Activated CD4-positive, alpha-beta memory T cell treated with anti-CD3 and anti-CD28 coated beads for 36 hours (primary cell): ENCODE results near the gene CACNA1C. TPM values are rescaled to one million over a fixed set of nuclear protein-coding genes. Genes with fewer than 3 reads are reported as not detected.

Experiments used
- CTCF ChIA-PET: fragments of 350-600 bp; sonication (Branson Sonifier 250); formaldehyde crosslinking; loops from one replicate; lab custom pipeline; 2021; ENCODE audit warnings: antibody characterized with exemption, inconsistent platforms; lab: Charles Lee
- POLR2A ChIA-PET: fragments of 350-600 bp; sonication (Branson Sonifier 250); formaldehyde crosslinking; loops from one replicate; lab custom pipeline; 2021; ENCODE audit warnings: antibody characterized with exemption; lab: Charles Lee
- DNase-seq: peaks from one replicate; pipeline ENCODE4 v3.0.0-alpha.2; 2020
- H3K27ac Mint-ChIP-seq: one replicate; pipeline ENCODE4 v1.8.0; 2021; ENCODE audit warnings: mixed read lengths
- H3K27me3 Mint-ChIP-seq: one replicate; pipeline ENCODE4 v1.8.0; 2021; ENCODE audit warnings: mixed read lengths
- H3K36me3 Mint-ChIP-seq: one replicate; pipeline ENCODE4 v1.8.0; 2021; ENCODE audit warnings: mixed read lengths
- H3K4me1 Mint-ChIP-seq: one replicate; pipeline ENCODE4 v1.8.0; 2021; ENCODE audit warnings: low read depth, mixed read lengths
- H3K4me3 Mint-ChIP-seq: one replicate; pipeline ENCODE4 v1.8.0; 2021; ENCODE audit warnings: mild to moderate bottlenecking, mixed read lengths
- H3K9me3 Mint-ChIP-seq: one replicate; pipeline ENCODE4 v1.8.0; 2021; ENCODE audit warnings: mixed read lengths
- intact Hi-C: fragments of 100-400 bp; cut with micrococcal nuclease; formaldehyde crosslinking; loops from one replicate; pipeline ENCODE4 v1.15.1; 2023
- total RNA-seq, 2 experiments: library from RNA; stranded (reverse); gene quantifications; one replicate each; pipeline ENCODE4 v1.2.3, GENCODE V29; 2021

The CACNA1C gene
- total RNA-seq, 2 experiments from 2014 or later = 0.07 to 0.12 TPM

DNA sequence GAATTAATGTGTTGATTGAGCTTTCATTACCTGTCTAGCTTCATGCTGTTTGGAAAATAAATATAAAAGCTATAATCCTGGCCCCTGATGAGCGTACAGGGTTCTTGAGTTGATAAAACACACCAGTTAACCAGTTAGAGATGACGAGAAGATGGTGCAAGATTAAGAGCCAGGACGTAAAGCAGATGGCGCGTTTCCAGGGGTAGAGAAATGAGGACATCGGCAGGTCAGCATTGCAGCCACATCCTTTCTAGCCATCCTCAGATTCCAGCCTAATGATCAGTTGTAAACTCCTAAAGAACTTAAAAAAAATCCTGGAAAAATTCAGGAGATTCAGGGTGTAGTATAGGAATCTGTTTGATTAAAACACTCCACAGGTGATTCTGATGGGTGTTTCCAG is 203.7 kb downstream of the CACNA1C start:
- Mint-ChIP-seq H3K9me3 (peaks cover 5% of the 10 kb centered on the region), H3K27ac (no peak overlapping the region), H3K4me3 (no peak overlapping the region), H3K4me1 (peaks cover 2% of the 10 kb centered on the region), H3K27me3 (peaks cover 7% of the 10 kb centered on the region), H3K36me3 (no peaks in the 10 kb centered on the region)
- intact Hi-C loops = no loop called here
- DNase-seq = no peak
- ChIA-PET POLR2A (no interaction called here), CTCF (no interaction called here)

DNA sequence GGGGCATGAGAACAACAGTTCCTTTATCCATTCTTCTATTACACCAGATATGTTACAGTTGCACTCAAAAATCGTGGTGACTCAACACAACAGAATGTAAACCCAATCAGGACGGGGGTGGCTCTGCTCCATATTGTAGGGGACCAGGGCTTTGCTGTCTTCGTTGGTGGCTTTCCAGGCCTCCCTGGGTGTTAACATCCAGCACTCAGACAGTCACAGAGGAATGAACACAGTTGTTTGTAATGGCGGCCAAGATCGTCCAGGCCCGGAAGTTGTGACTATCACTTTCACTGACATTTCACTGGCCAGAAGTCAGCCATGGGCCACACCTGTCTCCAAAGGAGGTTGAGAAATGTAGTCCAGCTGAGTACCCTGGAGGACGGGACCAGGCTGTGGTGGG is 204.1 kb downstream of the CACNA1C start:
- Mint-ChIP-seq H3K27me3 (peaks cover 7% of the 10 kb centered on the region), H3K36me3 (no peaks in the 10 kb centered on the region), H3K4me3 (no peak overlapping the region), H3K9me3 (peaks cover 5% of the 10 kb centered on the region), H3K27ac (no peak overlapping the region), H3K4me1 (peaks cover 2% of the 10 kb centered on the region)
- ChIA-PET POLR2A (no interaction called here), CTCF (no interaction called here)
- intact Hi-C loops = no loop called here
- no peak for DNase-seq

DNA sequence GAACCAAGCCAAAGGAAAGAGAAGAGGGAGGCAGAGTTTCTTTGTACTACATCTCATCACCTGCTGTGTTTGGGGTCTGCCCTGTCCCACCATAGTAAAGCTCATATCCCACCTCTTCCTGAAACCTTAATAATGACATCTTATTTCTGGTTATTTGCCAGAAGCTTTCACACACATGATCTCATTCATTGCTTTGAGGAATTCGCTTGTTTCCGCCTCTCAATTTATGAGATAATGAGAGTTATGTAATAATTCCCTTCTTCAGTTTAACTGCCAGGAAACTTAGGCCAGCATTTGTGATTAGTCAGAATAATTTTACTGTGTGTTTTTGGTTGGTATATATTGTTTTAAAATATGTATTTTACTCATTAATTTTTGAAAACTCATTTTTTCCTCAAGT is 205.2 kb downstream of the CACNA1C start:
- ChIA-PET POLR2A (no interaction called here), CTCF (no interaction called here)
- no peak for DNase-seq
- intact Hi-C loops = no loop called here
- Mint-ChIP-seq H3K4me1 (peaks cover 2% of the 10 kb centered on the region), H3K9me3 (peaks cover 5% of the 10 kb centered on the region), H3K36me3 (no peaks in the 10 kb centered on the region), H3K27me3 (peaks cover 7% of the 10 kb centered on the region), H3K4me3 (no peak overlapping the region), H3K27ac (no peak overlapping the region)

DNA sequence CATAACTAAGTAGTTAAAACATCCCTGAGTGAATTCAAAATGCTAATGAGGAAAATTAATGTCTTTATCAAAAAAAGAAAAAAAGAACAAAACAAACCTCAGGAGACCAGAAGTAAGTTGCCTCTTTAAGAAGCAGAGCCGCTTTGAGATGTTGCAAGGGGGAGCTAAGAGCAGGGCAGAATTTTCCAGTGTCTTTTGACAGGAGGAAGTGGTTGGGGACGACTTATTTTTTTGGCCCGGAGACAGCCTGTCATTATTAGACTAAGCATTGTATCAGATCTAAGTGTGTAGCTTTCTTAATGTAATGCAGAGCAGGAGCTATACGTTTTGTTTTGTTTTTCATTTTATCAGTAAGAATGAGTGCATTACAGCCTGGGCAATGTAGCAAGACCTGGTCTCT is 206.6 kb downstream of the CACNA1C start:
- Mint-ChIP-seq H3K4me3 (no peak overlapping the region), H3K4me1 (peaks cover 2% of the 10 kb centered on the region), H3K36me3 (no peaks in the 10 kb centered on the region), H3K27me3 (peaks cover 7% of the 10 kb centered on the region), H3K27ac (no peak overlapping the region), H3K9me3 (peaks cover 5% of the 10 kb centered on the region)
- ChIA-PET POLR2A (no interaction called here), CTCF (no interaction called here)
- intact Hi-C loops = no loop called here
- DNase-seq = no peak

DNA sequence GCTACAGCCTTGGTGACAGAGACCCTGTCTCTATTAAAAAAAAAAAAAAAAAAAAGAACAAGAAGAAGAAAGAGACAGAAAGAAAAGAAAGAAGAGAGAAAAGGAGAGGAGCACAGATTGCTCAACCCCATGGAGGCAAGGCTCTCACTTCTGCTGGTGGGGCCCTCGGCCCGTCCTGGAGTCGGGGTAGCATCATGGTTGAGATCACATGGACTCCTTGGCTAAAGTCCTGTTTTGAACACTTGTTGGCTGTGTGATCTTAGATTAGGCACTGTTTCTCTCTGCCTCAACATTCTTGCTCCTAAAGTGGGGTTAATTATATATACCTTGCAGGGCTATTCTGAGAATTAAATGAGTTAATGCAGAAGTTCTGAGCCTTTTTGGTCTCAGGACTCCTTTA is 207.7 kb downstream of the CACNA1C start:
- Mint-ChIP-seq H3K27ac (no peak overlapping the region), H3K4me3 (no peak overlapping the region), H3K9me3 (peaks cover 5% of the 10 kb centered on the region), H3K27me3 (peaks cover 7% of the 10 kb centered on the region), H3K36me3 (no peaks in the 10 kb centered on the region), H3K4me1 (peaks cover 2% of the 10 kb centered on the region)
- ChIA-PET POLR2A (no interaction called here), CTCF (no interaction called here)
- intact Hi-C loops = no loop called here
- DNase-seq = no peak

DNA sequence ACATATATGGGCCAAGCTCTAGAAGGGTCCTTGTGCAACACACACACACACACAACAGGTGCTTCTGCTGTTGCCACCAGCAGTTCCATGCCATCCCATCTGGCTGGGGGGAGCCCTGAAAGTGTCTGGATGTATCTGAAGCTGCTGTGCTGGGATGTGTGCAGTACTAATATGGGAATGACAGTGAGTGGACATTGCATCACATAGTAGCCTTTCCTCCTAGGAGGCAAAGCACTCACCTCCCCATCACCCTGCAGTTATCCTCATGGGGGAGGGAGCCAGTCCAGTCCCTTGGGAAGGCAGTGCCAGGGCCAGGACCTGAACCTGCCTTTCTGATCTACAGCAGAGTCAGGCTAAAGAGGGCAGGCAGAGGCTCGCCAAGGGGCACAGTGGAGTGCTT is 208.9 kb downstream of the CACNA1C start:
- POLR2A ChIA-PET = no interaction called here
- peaks cover 7% of the 10 kb centered on the region for H3K27me3 Mint-ChIP-seq
- DNase-seq = no peak
- CTCF ChIA-PET = interaction anchor here (1.4 kb wide), 1 partner anchor 322 kb away, joined by 3 read pairs; no protein-coding TSS in a partner anchor
- no peaks in the 10 kb centered on the region for H3K36me3 Mint-ChIP-seq
- no peaks in the 10 kb centered on the region for H3K9me3 Mint-ChIP-seq
- H3K4me3 Mint-ChIP-seq = no peak overlapping the region
- no peak overlapping the region for H3K27ac Mint-ChIP-seq
- peaks cover 2% of the 10 kb centered on the region for H3K4me1 Mint-ChIP-seq
- intact Hi-C loops = no loop called here

DNA sequence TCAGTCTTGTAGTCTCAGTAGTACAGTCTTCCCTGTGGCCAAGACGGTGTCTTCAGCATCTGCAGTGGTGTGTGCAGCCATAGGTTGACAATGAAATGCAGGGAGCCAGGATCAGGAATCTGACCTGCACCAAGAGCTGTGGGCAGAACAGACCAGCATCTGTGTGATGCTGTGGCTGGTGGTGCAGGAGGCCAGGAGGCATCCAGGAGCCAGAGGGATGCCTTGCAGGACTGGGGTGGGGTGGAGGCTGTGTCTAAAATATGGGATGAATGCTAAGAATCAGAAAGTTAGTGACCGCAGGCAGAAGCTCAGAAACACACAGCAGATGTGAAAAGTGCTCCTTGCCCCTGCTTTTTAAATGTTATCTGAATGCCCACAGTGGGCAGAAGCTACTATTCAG is 209.7 kb downstream of the CACNA1C start:
- H3K36me3 Mint-ChIP-seq = no peaks in the 10 kb centered on the region
- no peak overlapping the region for H3K27ac Mint-ChIP-seq
- H3K4me1 Mint-ChIP-seq = peaks cover 2% of the 10 kb centered on the region
- intact Hi-C loops = no loop called here
- no peaks in the 10 kb centered on the region for H3K9me3 Mint-ChIP-seq
- H3K27me3 Mint-ChIP-seq = peaks cover 7% of the 10 kb centered on the region
- H3K4me3 Mint-ChIP-seq = no peak overlapping the region
- no peak for DNase-seq
- ChIA-PET CTCF (interaction anchor here (1.4 kb wide), 1 partner anchor 321 kb away, joined by 3 read pairs; no protein-coding TSS in a partner anchor), POLR2A (no interaction called here)

DNA sequence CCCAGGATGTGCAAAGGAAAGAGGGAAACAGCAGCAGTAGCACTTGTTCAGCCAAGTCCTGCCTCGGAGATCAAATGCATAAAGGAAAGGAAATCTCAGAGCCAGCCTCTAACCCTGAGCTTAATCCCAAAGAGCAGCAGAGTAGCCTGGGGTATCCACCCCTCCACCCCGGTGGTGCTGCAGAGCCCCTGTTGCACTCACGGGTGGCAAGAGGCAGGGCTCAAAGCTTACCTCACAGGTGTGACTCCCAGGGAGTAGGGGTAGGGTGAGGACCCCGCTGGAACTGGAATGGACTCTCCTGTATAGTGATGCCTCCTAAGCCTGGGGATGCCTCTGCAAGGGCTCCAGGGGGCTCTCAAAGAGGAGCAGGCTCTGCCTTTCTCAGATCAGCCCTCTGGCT is 211.1 kb downstream of the CACNA1C start:
- no peak overlapping the region for H3K27ac Mint-ChIP-seq
- ChIA-PET CTCF (no interaction called here), POLR2A (interaction anchor here (1.2 kb wide), 1 partner anchor 12 kb away, joined by 3 read pairs; no protein-coding TSS in a partner anchor)
- no peak overlapping the region for H3K4me3 Mint-ChIP-seq
- peaks cover 2% of the 10 kb centered on the region for H3K4me1 Mint-ChIP-seq
- H3K9me3 Mint-ChIP-seq = no peaks in the 10 kb centered on the region
- intact Hi-C loops = no loop called here
- DNase-seq = no peak
- H3K27me3 Mint-ChIP-seq = peaks cover 7% of the 10 kb centered on the region
- H3K36me3 Mint-ChIP-seq = no peaks in the 10 kb centered on the region

DNA sequence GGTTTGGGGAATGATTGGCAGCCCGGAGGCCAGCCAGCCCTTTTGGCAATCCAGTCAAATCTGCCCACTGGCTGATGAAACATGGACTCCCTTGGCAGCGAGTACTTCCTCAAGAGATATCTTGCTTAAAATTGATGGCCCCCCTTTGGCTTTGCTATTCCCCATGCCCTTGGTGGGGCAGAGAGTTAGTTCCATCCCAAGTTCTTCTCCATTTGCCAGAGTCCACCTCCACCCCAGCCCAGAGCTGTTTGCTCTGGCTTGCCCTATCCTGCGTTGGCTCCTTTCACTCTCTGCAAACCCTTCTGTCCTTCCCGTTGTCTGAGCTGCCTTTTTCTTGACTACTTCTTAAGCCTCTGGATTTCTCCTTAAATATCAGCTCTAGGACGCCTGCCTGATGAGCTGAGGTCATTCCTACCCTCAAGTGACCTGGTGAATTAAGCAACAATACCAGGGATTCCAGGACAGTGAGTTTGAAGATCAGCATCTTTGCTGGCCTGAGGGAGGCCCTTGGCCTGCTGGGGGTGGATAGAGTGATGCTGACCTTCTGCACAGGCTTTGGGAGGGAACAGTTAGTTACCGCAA is 212.0 kb downstream of the CACNA1C start:
- CTCF ChIA-PET = no interaction called here
- DNase-seq = no peak
- H3K36me3 Mint-ChIP-seq = no peaks in the 10 kb centered on the region
- H3K27ac Mint-ChIP-seq = no peak overlapping the region
- no peaks in the 10 kb centered on the region for H3K9me3 Mint-ChIP-seq
- POLR2A ChIA-PET = no interaction called here
- H3K4me3 Mint-ChIP-seq = no peak overlapping the region
- no peaks in the 10 kb centered on the region for H3K4me1 Mint-ChIP-seq
- H3K27me3 Mint-ChIP-seq = peaks cover 4% of the 10 kb centered on the region
- intact Hi-C loops = no loop called here

DNA sequence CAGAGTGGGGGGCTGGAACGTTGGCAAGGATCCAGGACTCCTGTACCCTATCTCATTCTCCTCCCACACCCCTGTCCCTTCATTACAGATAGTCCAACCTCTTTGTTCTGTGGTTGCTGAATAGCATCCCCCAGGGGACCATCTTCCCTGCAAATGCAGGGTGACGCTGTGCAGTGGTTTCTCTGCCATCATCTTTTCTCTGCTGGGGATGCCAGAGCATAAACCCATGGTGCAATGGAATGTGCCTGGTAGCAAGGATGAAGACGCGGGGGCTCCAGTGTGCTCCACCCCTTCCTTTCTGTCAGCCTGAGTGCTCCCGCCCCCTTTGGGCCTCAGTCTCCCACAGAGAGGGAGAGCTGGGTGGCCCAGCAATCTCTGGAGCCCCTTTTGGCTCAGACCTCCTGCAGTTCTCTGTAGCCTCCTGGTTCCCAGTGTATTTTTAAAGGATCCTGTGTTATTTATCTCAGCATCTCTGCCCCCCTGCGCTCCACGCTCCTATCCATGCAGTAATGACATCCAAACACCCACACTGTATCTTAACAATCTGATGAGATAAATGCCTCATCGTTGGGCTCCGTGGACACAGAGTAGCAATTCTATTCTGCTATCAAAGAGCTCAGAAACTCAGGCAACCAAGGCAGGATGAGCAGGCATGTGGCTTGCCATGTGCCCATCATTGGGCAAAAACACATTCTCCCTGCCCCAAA is 212.8 kb downstream of the CACNA1C start:
- H3K4me3 Mint-ChIP-seq = no peak overlapping the region
- intact Hi-C loops = no loop called here
- CTCF ChIA-PET = no interaction called here
- no peaks in the 10 kb centered on the region for H3K9me3 Mint-ChIP-seq
- H3K4me1 Mint-ChIP-seq = no peaks in the 10 kb centered on the region
- H3K27me3 Mint-ChIP-seq = no peaks in the 10 kb centered on the region
- no peak overlapping the region for H3K27ac Mint-ChIP-seq
- POLR2A ChIA-PET = no interaction called here
- no peaks in the 10 kb centered on the region for H3K36me3 Mint-ChIP-seq
- DNase-seq = no peak

DNA sequence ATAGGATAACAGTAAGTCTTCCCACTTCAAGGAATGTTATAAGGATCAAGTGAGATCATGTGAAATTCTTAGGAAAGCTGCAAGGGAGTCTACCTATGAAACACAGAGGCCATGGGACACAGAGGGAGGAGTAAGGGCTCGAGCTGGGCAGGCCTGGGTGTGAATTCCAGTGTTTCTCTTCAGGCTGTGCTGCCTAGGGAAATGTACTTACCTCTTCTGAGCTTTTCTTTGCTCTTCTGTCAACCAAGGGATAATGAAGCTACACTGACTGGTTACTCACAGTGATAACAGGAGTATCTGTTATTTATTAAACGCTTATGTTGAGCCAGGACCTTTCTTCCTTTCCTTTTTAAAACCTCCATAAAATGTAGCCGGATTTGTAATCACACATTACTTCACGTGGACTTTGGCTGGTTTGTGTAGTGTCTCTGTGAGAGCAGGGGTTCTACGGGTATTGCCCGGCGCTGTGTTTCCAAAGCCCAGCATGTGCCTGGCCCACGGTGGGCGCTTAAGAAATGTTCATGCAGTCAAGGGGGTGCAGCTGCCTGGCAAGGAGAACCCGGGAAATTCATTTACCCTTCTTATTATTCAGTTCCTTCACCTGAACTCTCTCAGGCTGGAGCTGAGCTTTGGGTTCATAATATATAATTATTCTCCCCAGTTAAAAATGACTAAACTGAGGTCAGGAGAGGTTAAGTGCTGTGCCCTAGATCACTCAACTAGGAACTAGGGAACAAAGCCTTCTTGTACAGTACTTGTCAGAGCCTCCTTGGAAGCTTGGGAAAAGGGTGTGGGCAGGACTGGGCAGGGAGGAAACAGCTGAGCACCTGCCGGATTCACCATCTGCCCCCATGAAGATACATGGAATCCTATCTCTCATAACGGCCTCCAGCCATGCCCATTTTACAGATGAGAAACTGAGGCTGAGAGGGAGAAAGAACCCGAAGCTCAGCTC is 214.2 kb downstream of the CACNA1C start:
- intact Hi-C loops = no loop called here
- POLR2A ChIA-PET = no interaction called here
- Mint-ChIP-seq H3K27me3 (no peaks in the 10 kb centered on the region), H3K4me3 (no peak overlapping the region), H3K36me3 (no peaks in the 10 kb centered on the region), H3K4me1 (no peaks in the 10 kb centered on the region), H3K27ac (no peak overlapping the region), H3K9me3 (no peaks in the 10 kb centered on the region)
- no peak for DNase-seq
- CTCF ChIA-PET = no interaction called here

DNA sequence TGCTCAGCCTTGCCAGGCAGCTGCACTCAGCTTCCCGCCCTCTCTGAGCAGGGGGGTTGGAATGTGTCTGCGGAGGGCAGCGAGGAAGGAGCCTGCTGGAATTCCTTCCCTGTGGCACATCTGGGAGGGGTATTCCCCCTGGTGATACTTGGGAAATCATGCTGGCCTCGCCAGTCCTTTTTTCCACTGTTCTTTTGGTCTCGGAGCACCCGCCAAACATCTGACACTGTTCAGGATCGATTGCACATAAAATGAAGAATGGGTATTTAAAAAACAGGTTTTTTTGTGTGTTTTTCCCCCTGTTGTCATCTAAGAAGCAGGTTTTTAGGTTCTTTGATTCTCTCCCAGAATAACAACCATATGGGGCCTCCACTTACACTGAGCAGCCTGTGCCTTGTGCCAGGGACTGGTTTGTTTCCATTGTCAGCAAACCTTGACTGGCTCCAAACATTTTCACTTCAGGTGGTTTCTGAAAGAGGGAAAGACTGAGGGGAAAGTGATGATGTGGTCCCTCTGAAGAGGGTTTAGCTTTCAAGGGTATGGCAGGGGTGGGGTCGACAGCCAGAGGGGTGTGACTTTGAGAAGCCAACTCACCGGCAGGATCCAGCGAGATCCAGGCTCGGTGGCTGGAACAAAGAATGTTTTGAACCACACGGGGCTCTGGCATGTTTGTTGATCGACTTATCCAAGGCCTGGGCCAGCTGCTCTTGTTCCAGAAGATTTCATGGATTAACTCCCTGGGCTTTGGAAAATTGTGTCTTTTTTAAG is 215.1 kb downstream of the CACNA1C start:
- Mint-ChIP-seq H3K4me1 (no peaks in the 10 kb centered on the region), H3K9me3 (no peaks in the 10 kb centered on the region), H3K36me3 (no peaks in the 10 kb centered on the region), H3K27me3 (no peaks in the 10 kb centered on the region), H3K27ac (no peak overlapping the region), H3K4me3 (no peak overlapping the region)
- ChIA-PET POLR2A (no interaction called here), CTCF (no interaction called here)
- no peak for DNase-seq
- intact Hi-C loops = no loop called here
